ENCODE data around the gene CHKA. TPM values are rescaled to one million over a fixed set of nuclear protein-coding genes. Genes with fewer than 3 reads are reported as not detected.

The CHKA gene
- total and polyA plus RNA-seq, 4 donors = 17.6 to 73.4 (median 49.0) TPM

DNA sequence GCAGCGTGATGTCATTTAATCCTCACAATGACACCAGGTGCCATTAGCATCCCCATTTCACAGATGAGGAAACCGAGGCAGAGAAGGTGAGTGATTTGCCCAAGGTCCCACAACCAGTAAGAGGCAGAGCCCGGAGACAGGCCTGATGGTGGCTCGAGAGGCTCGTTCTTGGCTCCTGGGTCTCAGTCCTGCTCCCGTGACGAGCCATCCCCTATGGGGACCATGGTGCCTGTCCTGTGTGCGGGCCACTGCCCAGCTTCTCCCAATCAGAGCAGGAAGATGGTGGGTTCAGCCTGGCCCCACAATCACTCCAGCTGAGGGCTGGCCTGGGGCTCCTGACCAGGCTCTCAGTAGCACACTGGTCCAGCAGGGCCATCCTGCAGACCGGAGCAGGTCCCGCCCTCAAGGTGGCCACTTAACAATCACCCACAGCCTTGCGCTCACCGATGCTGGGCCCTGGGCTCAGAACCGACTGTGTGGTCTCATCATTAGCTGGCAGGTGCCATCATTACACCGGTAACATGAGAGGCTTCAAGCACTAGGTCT, 107.5 kb downstream of the CHKA start:
- no peak for ATAC-seq (ENCODE audit: insufficient read depth, low FRiP score)
- Histone ChIP-seq H3K4me1 (ENCODE audit: control insufficient read depth in 5 of 5, insufficient read depth in 5 of 5, low read length in 5 of 5) (peaks cover 5 to 47% (median 15%) of the 10 kb centered on the region in 5 donors), H3K27ac (ENCODE audit: low read depth in 1 of 2, low read length in 1 of 2) (peak overlapping the region in 1 of 2 donors; percentile 88), H3K9me3 (ENCODE audit: control insufficient read depth in 4 of 4, insufficient read depth in 3 of 4, low read length in 3 of 4) (no peaks in the 10 kb centered on the region), H3K36me3 (ENCODE audit: control insufficient read depth in 4 of 4, insufficient read depth in 4 of 4, low read length in 4 of 4) (peaks cover 0 to 4% (median 0%) of the 10 kb centered on the region in 4 donors), H3K4me3 (no peak overlapping the region), H3K9ac (ENCODE audit: insufficient read depth in 1 of 2, low read length in 2 of 2) (no peak overlapping the region), H3K27me3 (ENCODE audit: control insufficient read depth in 3 of 3, insufficient read depth in 3 of 3, low read length in 2 of 3) (no peaks in the 10 kb centered on the region)
- 76 to 91% methylated on average over 14 of the region's 14 CpGs for WGBS, 2 donors
- no peak for DNase-seq
- TF ChIP-seq, protein P1, sequence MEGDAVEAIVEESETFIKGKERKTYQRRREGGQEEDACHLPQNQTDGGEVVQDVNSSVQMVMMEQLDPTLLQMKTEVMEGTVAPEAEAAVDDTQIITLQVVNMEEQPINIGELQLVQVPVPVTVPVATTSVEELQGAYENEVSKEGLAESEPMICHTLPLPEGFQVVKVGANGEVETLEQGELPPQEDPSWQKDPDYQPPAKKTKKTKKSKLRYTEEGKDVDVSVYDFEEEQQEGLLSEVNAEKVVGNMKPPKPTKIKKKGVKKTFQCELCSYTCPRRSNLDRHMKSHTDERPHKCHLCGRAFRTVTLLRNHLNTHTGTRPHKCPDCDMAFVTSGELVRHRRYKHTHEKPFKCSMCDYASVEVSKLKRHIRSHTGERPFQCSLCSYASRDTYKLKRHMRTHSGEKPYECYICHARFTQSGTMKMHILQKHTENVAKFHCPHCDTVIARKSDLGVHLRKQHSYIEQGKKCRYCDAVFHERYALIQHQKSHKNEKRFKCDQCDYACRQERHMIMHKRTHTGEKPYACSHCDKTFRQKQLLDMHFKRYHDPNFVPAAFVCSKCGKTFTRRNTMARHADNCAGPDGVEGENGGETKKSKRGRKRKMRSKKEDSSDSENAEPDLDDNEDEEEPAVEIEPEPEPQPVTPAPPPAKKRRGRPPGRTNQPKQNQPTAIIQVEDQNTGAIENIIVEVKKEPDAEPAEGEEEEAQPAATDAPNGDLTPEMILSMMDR (IDR thresholded peaks at IDR 0.05; ENCODE audit: control extremely low read depth, extremely low read depth) = no peak

DNA sequence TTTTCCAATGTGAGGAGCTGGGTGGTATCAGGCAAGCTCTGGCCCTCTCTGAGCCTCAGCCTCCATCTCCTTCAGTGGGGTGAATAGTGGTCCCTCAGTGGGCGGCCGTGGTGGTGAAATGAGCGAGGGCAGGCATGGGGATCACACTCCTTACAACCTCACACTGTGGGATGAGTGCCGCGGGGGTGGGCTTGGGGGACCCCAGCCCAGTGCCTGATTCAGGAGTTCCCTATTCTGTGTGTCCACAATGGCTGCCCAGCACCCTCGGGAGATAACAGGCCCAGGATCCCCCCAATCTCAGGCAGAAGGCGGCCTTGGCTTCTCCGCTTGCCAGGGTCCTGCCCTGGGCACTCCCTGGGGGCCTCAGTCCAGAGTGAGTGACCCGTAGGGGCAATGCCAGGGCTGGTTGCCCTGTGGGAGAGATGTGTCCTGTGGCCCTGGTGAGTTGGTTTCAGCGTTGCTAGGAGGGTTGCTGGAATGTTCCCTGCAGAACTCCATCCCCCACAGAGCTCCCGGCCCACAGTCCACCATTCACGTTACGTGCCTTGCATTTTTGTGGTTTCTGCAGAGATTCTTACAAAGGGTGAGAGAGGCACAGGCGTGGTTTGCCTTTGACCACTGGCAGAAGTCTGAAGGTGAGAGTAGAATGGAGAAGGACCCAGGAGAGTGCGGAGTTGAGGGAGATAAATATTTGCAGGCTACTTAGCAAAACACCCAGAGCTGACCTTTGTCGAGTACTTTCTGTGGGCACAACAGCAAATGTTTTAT, 108.2 kb downstream of the CHKA start:
- Histone ChIP-seq H3K36me3 (ENCODE audit: control insufficient read depth in 4 of 4, insufficient read depth in 4 of 4, low read length in 4 of 4) (peaks cover 0 to 4% (median 0%) of the 10 kb centered on the region in 4 donors), H3K4me1 (ENCODE audit: control insufficient read depth in 5 of 5, insufficient read depth in 5 of 5, low read length in 5 of 5) (peaks cover 5 to 47% (median 15%) of the 10 kb centered on the region in 5 donors), H3K9me3 (ENCODE audit: control insufficient read depth in 4 of 4, insufficient read depth in 3 of 4, low read length in 3 of 4) (no peaks in the 10 kb centered on the region), H3K27me3 (ENCODE audit: control insufficient read depth in 3 of 3, insufficient read depth in 3 of 3, low read length in 2 of 3) (no peaks in the 10 kb centered on the region), H3K4me3 (no peak overlapping the region), H3K27ac (ENCODE audit: low read depth in 1 of 2, low read length in 1 of 2) (peak overlapping the region in 1 of 2 donors; percentile 94), H3K9ac (ENCODE audit: insufficient read depth in 1 of 2, low read length in 2 of 2) (peak overlapping the region in 1 of 2 donors; percentile 11)
- WGBS, 2 donors = 65 to 71% methylated on average over 16 of the region's 16 CpGs
- DNase-seq (peak; percentile 73 to 83 (median 78)), ATAC-seq (ENCODE audit: insufficient read depth, low FRiP score) (peak; percentile 27)
- TF ChIP-seq, protein P1 (IDR thresholded peaks at IDR 0.05; ENCODE audit: control extremely low read depth, extremely low read depth) = no peak

DNA sequence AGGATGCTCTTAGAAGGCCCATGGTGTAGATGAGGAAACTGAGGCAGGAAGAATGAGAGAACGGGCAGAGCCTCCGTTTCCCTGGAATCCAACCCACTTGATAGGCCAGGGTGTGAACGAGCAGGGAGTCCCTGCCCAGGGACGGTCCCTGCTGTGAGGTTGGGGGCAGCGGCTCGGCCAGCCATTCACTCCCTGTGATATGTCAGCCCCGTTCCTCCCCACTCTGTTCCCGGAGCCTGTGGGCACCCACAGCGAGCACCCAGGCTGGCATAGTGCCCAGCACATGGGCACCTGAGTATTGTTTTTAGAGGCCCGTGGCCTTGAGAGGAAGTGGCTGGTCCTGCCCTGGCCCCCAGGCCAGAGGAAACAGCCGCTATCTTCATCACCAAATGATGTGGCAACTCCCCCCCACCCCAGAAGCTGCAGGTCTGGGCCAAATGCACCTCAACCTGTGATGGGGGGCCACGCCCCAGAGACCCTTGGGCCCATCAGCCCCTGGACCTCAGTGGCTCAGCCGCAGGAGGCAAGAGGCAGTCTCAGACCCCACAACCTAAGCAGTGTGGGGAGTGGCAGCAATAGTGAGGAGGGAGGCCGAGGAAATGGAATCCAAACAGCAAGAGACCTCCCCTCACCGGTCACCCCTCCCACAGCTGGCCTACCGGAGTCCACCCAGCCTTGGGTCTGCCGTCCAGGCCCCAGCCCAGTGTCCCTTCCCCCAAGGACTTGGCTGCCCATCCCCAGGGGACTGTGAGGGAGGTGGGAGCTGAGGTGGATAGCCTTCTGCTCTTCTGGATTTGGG, 108.9 kb downstream of the CHKA start:
- peaks cover 5 to 47% (median 15%) of the 10 kb centered on the region in 5 donors for H3K4me1 ChIP-seq (ENCODE audit: control insufficient read depth in 5 of 5, insufficient read depth in 5 of 5, low read length in 5 of 5)
- no peaks in the 10 kb centered on the region for H3K27me3 ChIP-seq (ENCODE audit: control insufficient read depth in 3 of 3, insufficient read depth in 3 of 3, low read length in 2 of 3)
- WGBS, 2 donors = 56 to 58% methylated on average over 17 of the region's 17 CpGs
- ATAC-seq (ENCODE audit: insufficient read depth, low FRiP score) (no peak), DNase-seq (no peak)
- TF ChIP-seq, protein P1 (IDR thresholded peaks at IDR 0.05; ENCODE audit: control extremely low read depth, extremely low read depth) = no peak
- peak overlapping the region; percentile 9 to 11 for H3K9ac ChIP-seq (ENCODE audit: insufficient read depth in 1 of 2, low read length in 2 of 2)
- H3K27ac ChIP-seq (ENCODE audit: low read depth in 1 of 2, low read length in 1 of 2) = peak overlapping the region in 1 of 2 donors; percentile 94
- no peaks in the 10 kb centered on the region for H3K9me3 ChIP-seq (ENCODE audit: control insufficient read depth in 4 of 4, insufficient read depth in 3 of 4, low read length in 3 of 4)
- H3K36me3 ChIP-seq (ENCODE audit: control insufficient read depth in 4 of 4, insufficient read depth in 4 of 4, low read length in 4 of 4) = peaks cover 0 to 4% (median 0%) of the 10 kb centered on the region in 4 donors
- H3K4me3 ChIP-seq = no peak overlapping the region
